IMR-90 (cell line): ENCODE results near the gene KDM6A.
A peak's percentile ranks its signal among the peaks of the same experiment; 100 is the strongest.

Experiments
- CTCF ChIP-seq: conservative IDR thresholded peaks from 2 replicates; pipeline ENCODE4 v1.5.1; 2012; ENCODE audit warnings: mild to moderate bottlenecking, low read depth, low read length, improper control_type of control experiment
- MAFK ChIP-seq: IDR thresholded peaks from 2 replicates; pipeline ENCODE4 v1.6.1; 2012; ENCODE audit warnings: low read depth, low read length, improper control_type of control experiment
- MAZ ChIP-seq: IDR thresholded peaks from 2 replicates; pipeline ENCODE4 v1.6.1; 2012; ENCODE audit warnings: low read depth, mild to moderate bottlenecking, low read length, improper control_type of control experiment, moderate library complexity, borderline replicate concordance
- POLR2A ChIP-seq: IDR thresholded peaks from 2 replicates; pipeline ENCODE4 v1.6.1; 2012; ENCODE audit warnings: mild to moderate bottlenecking, low read depth, low read length
- RAD21 ChIP-seq: IDR thresholded peaks from 2 replicates; pipeline ENCODE4 v1.6.1; 2012; ENCODE audit warnings: low read length, improper control_type of control experiment
- SMC3 ChIP-seq: fragments of 150-350 bp; IDR thresholded peaks from 2 replicates; pipeline ENCODE4 v1.6.1; 2016; ENCODE audit warnings: low read depth, mild to moderate bottlenecking, antibody characterized with exemption, low read length, moderate library complexity

DNA sequence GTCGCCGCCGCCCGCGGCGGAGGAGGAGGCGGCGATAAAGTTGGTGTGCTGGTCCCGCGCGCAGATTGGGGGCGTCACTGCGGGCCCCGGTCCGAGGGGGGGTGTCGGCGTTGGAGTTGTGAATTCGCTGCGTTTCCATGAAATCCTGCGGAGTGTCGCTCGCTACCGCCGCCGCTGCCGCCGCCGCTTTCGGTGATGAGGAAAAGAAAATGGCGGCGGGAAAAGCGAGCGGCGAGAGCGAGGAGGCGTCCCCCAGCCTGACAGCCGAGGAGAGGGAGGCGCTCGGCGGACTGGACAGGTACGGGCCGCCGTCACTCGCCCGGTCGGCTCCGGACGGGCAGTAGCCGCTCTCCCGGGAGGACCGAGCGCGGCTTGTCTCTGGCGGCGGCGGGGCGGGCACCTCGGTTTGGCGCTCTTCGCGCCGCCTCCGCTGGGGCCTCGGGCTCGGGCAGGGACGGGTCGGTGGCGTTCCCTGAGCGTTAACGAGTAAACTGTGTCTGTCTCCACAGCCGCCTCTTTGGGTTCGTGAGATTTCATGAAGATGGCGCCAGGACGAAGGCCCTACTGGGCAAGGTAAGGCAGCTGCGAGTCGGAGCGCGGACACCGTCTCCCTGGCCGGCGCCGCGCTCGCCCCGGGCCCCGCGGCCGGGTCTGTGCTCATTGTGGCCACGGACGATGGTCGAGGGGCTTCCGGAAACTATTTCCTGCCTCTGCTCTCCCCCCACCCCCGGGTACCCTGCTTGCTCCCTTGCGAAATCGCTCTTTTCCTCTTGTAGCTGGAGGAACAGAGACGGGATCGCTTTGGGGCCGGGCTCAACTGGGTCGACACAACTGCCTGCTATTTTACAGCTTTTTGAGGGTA is 658 bp downstream of the KDM6A start:
- TF ChIP-seq MAFK, result no peak
- TF ChIP-seq CTCF, result peak; percentile 10; the same call in 1 of the 2 replicates
- TF ChIP-seq RAD21, result peak; percentile 20; the same call in 1 of the 2 replicates
- peak; percentile 55 for TF ChIP-seq POLR2A
- no peak for TF ChIP-seq SMC3
- TF ChIP-seq MAZ, result no peak
